ENCODE measurements around the gene SLC39A10.

- TF ChIP-seq, protein P1, sequence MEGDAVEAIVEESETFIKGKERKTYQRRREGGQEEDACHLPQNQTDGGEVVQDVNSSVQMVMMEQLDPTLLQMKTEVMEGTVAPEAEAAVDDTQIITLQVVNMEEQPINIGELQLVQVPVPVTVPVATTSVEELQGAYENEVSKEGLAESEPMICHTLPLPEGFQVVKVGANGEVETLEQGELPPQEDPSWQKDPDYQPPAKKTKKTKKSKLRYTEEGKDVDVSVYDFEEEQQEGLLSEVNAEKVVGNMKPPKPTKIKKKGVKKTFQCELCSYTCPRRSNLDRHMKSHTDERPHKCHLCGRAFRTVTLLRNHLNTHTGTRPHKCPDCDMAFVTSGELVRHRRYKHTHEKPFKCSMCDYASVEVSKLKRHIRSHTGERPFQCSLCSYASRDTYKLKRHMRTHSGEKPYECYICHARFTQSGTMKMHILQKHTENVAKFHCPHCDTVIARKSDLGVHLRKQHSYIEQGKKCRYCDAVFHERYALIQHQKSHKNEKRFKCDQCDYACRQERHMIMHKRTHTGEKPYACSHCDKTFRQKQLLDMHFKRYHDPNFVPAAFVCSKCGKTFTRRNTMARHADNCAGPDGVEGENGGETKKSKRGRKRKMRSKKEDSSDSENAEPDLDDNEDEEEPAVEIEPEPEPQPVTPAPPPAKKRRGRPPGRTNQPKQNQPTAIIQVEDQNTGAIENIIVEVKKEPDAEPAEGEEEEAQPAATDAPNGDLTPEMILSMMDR (IDR thresholded peaks at IDR 0.05; ENCODE audit: low read depth, low read length): no peak
- no peak for TF ChIP-seq EZH2phosphoT487 (IDR thresholded peaks at IDR 0.05; ENCODE audit: low read depth)
Measured at GRCh38 chr2:195647302-195647701, 9.7 kb upstream of the SLC39A10 start.

All from OCI-LY3 (cell line).